HG03103 (cell line): Measurements from ENCODE around the gene IL21R.
"Not testable (repeated sequence)": the region's sequence is repeated elsewhere in the genome, so short reads cannot be mapped to it uniquely, and the experiment has no call there.

Experiments
- ATAC-seq: cut with Tn5 transposase; IDR thresholded peaks from one replicate; pipeline ENCODE4 v1.9.1; 2021; ENCODE audit warnings: low read depth; ENCODE audit not compliant: unreplicated experiment

Gene IL21R

GRCh38 chr16:27400751-27401620 lies 988 bp upstream of the IL21R start:
- no peak for ATAC-seq

- no peak for ATAC-seq
Observed at GRCh38 chr16:27402569-27402963, 592 bp downstream of the IL21R start.

- no peak for ATAC-seq
Observed at GRCh38 chr16:27402964-27403600, 1.1 kb downstream of the IL21R start.

- no peak for ATAC-seq
Observed at GRCh38 chr16:27403601-27403992, 1.6 kb downstream of the IL21R start.

GRCh38 chr16:27404163-27404823 lies 2.3 kb downstream of the IL21R start:
- no peak for ATAC-seq

- ATAC-seq = no peak
Observed at GRCh38 chr16:27405546-27406451, 3.8 kb downstream of the IL21R start.

GRCh38 chr16:27406511-27407128 lies 4.6 kb downstream of the IL21R start:
- no peak for ATAC-seq

- no peak for ATAC-seq
Observed at GRCh38 chr16:27407133-27407532, 5.2 kb downstream of the IL21R start.

- no peak for ATAC-seq
Observed at GRCh38 chr16:27408012-27408601, 6.1 kb downstream of the IL21R start.

- no peak for ATAC-seq
Observed at GRCh38 chr16:27408602-27409031, 6.6 kb downstream of the IL21R start.

GRCh38 chr16:27409958-27410357 lies 8.0 kb downstream of the IL21R start:
- not testable (repeated sequence) for ATAC-seq

- no peak for ATAC-seq
Observed at GRCh38 chr16:27410761-27411160, 8.8 kb downstream of the IL21R start.

- no peak for ATAC-seq
Observed at GRCh38 chr16:27413956-27414355, 12.0 kb downstream of the IL21R start.

- ATAC-seq = no peak
Observed at GRCh38 chr16:27414788-27415431, 12.9 kb downstream of the IL21R start.

GRCh38 chr16:27417047-27417671 lies 15.2 kb downstream of the IL21R start:
- no peak for ATAC-seq

- no peak for ATAC-seq
Observed at GRCh38 chr16:27421961-27422740, 20.2 kb downstream of the IL21R start.

GRCh38 chr16:27424772-27425498 lies 23.0 kb downstream of the IL21R start:
- no peak for ATAC-seq
